GM10847 (cell line): Measurements from ENCODE around the gene CASP3.

Experiments
- POLR2A ChIP-seq: IDR thresholded peaks from 2 replicates; pipeline ENCODE4 v1.6.1; 2011; ENCODE audit not compliant: insufficient read length; ENCODE audit errors: extremely low read depth

CASP3 gene

GRCh38 chr4:184616633-184617551 lies 32.4 kb downstream of the CASP3 start:
- TF ChIP-seq POLR2A: no peak

- TF ChIP-seq POLR2A: no peak
Measured at GRCh38 chr4:184614509-184614908, 34.7 kb downstream of the CASP3 start.

- TF ChIP-seq POLR2A: no peak
Measured at GRCh38 chr4:184613405-184613804, 35.8 kb downstream of the CASP3 start.

GRCh38 chr4:184612074-184612473 lies 37.2 kb downstream of the CASP3 start:
- TF ChIP-seq POLR2A: no peak

GRCh38 chr4:184599492-184600135 lies 49.6 kb downstream of the CASP3 start:
- TF ChIP-seq POLR2A: no peak

GRCh38 chr4:184598753-184599491 lies 50.3 kb downstream of the CASP3 start:
- no peak for TF ChIP-seq POLR2A

- no peak for TF ChIP-seq POLR2A
Measured at GRCh38 chr4:184596617-184597185, 52.5 kb downstream of the CASP3 start.

- TF ChIP-seq POLR2A: no peak
Measured at GRCh38 chr4:184596044-184596616, 53.1 kb downstream of the CASP3 start.

GRCh38 chr4:184595430-184595829 lies 53.8 kb downstream of the CASP3 start:
- no peak for TF ChIP-seq POLR2A

GRCh38 chr4:184593461-184593860 lies 55.8 kb downstream of the CASP3 start:
- no peak for TF ChIP-seq POLR2A

GRCh38 chr4:184591070-184591677 lies 58.1 kb downstream of the CASP3 start:
- TF ChIP-seq POLR2A: no peak

GRCh38 chr4:184590196-184590595 lies 59.1 kb downstream of the CASP3 start:
- TF ChIP-seq POLR2A: no peak

- TF ChIP-seq POLR2A: no peak
Measured at GRCh38 chr4:184588893-184589292, 60.4 kb downstream of the CASP3 start.

GRCh38 chr4:184587701-184588100 lies 61.5 kb downstream of the CASP3 start:
- no peak for TF ChIP-seq POLR2A

GRCh38 chr4:184587221-184587620 lies 62.0 kb downstream of the CASP3 start:
- no peak for TF ChIP-seq POLR2A
